OCI-LY1 (cell line): ENCODE data around the gene DENND1A.

ENCODE experiments used
- H2AFZ ChIP-seq: fragments of 200-600 bp; sonication (generic), shearing (Covaris generic); 2 replicates; pipeline ENCODE4 v1.6.0; 2014; ENCODE audit warnings: antibody characterized with exemption, mild to moderate bottlenecking, low read length
- H3F3A ChIP-seq: fragments of 200-600 bp; sonication (generic), shearing (Covaris generic); 2 replicates; pipeline ENCODE4 v1.6.0; 2014; ENCODE audit warnings: mild to moderate bottlenecking, antibody characterized with exemption, low read length, moderate library complexity; ENCODE audit not compliant: insufficient read depth
- H3K27ac ChIP-seq: fragments of 200-600 bp; sonication (generic); 2 replicates; pipeline ENCODE4 v1.5.1; 2014; ENCODE audit warnings: low read length, mixed run types, mild to moderate bottlenecking, low read depth; ENCODE audit not compliant: poor library complexity, severe bottlenecking
- H3K27me3 ChIP-seq: fragments of 200-600 bp; sonication (generic); 2 replicates; pipeline ENCODE4 v1.6.0; 2014; ENCODE audit warnings: antibody characterized with exemption, mild to moderate bottlenecking, low read length, moderate library complexity; ENCODE audit not compliant: insufficient read depth
- H3K36me3 ChIP-seq: fragments of 200-600 bp; sonication (generic); 2 replicates; pipeline ENCODE4 v1.6.1; 2014; ENCODE audit warnings: mild to moderate bottlenecking, antibody characterized with exemption, low read length, moderate library complexity, mixed read lengths; ENCODE audit not compliant: insufficient read depth
- H3K4me1 ChIP-seq: fragments of 200-600 bp; sonication (generic); 2 replicates; pipeline ENCODE4 v1.5.1; 2014; ENCODE audit warnings: mild to moderate bottlenecking, low read length, moderate library complexity; ENCODE audit not compliant: insufficient read depth, severe bottlenecking
- H3K4me2 ChIP-seq: fragments of 200-600 bp; sonication (generic), shearing (Covaris generic); 2 replicates; pipeline ENCODE4 v1.6.1; 2014; ENCODE audit warnings: low read length
- H3K4me3 ChIP-seq: fragments of 200-600 bp; sonication (generic); 2 replicates; pipeline ENCODE4 v1.5.1; 2014; ENCODE audit warnings: low read length, low read depth, mild to moderate bottlenecking, mixed read lengths; ENCODE audit not compliant: poor library complexity, severe bottlenecking
- H3K79me2 ChIP-seq: fragments of 200-600 bp; shearing (Covaris generic); 2 replicates; pipeline ENCODE4 v1.6.1; 2016; ENCODE audit warnings: mixed run types, low read length, mixed read lengths; ENCODE audit not compliant: insufficient read depth
- H3K9ac ChIP-seq: fragments of 200-600 bp; sonication (generic), shearing (Covaris generic); 2 replicates; pipeline ENCODE4 v1.6.1; 2014; ENCODE audit warnings: mild to moderate bottlenecking, low read length, mixed read lengths
- H3K9me2 ChIP-seq: fragments of 200-600 bp; sonication (generic), shearing (Covaris generic); 2 replicates; pipeline ENCODE4 v1.6.1; 2014; ENCODE audit warnings: low read depth, mild to moderate bottlenecking, low read length, mixed read lengths
- H3K9me3 ChIP-seq: fragments of 200-600 bp; shearing (Covaris generic); 2 replicates; pipeline ENCODE4 v1.6.1; 2014; ENCODE audit warnings: low read length, mixed read lengths
- H4K20me1 ChIP-seq: fragments of 200-600 bp; sonication (generic), shearing (Covaris generic); 2 replicates; pipeline ENCODE4 v1.6.0; 2016; ENCODE audit warnings: mild to moderate bottlenecking, low read length; ENCODE audit not compliant: insufficient read depth
- EZH2 ChIP-seq: fragments of 200-600 bp; sonication (generic), shearing (Covaris generic); IDR thresholded peaks from 2 replicates; pipeline ENCODE4 v1.8.0; 2017; ENCODE audit warnings: borderline replicate concordance, mixed run types, mild to moderate bottlenecking, antibody characterized with exemption, low read length, moderate library complexity, mixed read lengths
- TF ChIP-seq, protein P1 (sequence below): fragments of 200-600 bp; sonication (generic), shearing (Covaris generic); IDR thresholded peaks from 2 replicates; pipeline ENCODE4 v1.5.1; 2017; ENCODE audit warnings: mild to moderate bottlenecking, antibody characterized with exemption, low read length, moderate library complexity, mixed read lengths

Gene DENND1A

DNA sequence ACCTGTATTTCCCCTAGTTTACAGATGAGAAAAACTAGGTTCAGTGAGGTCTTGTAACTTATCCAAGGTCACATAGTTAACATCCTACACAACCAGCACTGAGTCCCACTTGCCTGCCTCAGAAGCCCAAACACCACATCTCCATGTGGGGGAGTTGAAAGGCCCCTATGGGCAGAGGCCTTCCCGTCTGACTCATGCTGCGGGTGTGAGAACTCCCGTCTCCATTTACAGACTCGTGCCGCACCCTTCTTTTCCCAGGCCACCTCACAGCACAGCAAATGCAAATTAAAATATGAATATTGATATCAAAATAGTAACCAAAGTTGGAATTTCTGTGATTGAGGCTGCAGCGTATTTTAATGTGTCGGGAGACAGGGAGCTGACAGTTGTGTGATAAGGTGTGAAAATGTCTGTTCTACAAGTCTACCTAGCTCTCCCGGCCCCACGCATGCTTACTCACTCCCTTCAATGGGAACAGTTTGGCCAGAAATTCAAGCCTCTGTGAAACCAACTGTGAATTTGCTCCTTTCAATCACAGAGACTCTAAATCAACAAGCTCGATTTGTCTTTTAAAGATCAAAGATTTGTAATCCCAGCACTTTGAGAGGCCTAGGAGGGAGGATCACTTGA, 483.8 kb downstream of the DENND1A start:
- H3K9me2 ChIP-seq = no peaks in the 10 kb centered on the region
- H3K4me1 ChIP-seq = no peaks in the 10 kb centered on the region
- H3K36me3 ChIP-seq = no peaks in the 10 kb centered on the region
- H3K9me3 ChIP-seq = no peaks in the 10 kb centered on the region
- H2AFZ ChIP-seq = no peak overlapping the region
- H3K79me2 ChIP-seq = no peaks in the 10 kb centered on the region
- H3K27ac ChIP-seq = no peak overlapping the region
- no peak overlapping the region for H3K4me2 ChIP-seq
- H3F3A ChIP-seq = no peaks in the 10 kb centered on the region
- no peak overlapping the region for H3K9ac ChIP-seq
- H3K4me3 ChIP-seq = no peak overlapping the region
- H4K20me1 ChIP-seq = no peaks in the 10 kb centered on the region
- H3K27me3 ChIP-seq = no peaks in the 10 kb centered on the region
- TF ChIP-seq EZH2 = no peak
- TF ChIP-seq, protein P1, sequence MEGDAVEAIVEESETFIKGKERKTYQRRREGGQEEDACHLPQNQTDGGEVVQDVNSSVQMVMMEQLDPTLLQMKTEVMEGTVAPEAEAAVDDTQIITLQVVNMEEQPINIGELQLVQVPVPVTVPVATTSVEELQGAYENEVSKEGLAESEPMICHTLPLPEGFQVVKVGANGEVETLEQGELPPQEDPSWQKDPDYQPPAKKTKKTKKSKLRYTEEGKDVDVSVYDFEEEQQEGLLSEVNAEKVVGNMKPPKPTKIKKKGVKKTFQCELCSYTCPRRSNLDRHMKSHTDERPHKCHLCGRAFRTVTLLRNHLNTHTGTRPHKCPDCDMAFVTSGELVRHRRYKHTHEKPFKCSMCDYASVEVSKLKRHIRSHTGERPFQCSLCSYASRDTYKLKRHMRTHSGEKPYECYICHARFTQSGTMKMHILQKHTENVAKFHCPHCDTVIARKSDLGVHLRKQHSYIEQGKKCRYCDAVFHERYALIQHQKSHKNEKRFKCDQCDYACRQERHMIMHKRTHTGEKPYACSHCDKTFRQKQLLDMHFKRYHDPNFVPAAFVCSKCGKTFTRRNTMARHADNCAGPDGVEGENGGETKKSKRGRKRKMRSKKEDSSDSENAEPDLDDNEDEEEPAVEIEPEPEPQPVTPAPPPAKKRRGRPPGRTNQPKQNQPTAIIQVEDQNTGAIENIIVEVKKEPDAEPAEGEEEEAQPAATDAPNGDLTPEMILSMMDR = no peak

DNA sequence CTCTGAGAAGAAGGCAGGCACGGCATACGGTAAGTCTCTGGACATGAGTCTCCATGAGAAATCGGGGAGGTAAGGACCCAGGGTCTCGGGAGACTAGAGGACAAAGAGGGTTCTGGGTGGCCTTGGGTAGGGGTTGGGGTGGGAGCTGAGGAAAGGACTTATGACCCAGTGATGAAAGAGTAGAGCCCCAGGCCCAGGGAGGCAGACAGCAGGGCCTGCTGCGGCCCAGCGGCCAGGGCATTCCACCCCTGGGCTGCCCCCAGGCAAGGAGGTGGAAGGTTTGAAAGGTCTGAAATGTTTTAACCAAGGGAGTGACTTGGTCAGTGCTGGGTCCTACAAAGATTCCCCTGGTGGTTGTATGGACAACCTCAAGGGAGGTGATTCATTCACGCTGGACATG, 484.8 kb downstream of the DENND1A start:
- TF ChIP-seq EZH2 = no peak
- TF ChIP-seq, protein P1 = no peak
- H3K4me3 ChIP-seq = no peak overlapping the region
- H4K20me1 ChIP-seq = no peaks in the 10 kb centered on the region
- no peaks in the 10 kb centered on the region for H3K27me3 ChIP-seq
- H3K4me2 ChIP-seq = no peak overlapping the region
- H3K9me2 ChIP-seq = no peaks in the 10 kb centered on the region
- H3K4me1 ChIP-seq = no peaks in the 10 kb centered on the region
- no peaks in the 10 kb centered on the region for H3K79me2 ChIP-seq
- no peak overlapping the region for H3K27ac ChIP-seq
- H2AFZ ChIP-seq = no peak overlapping the region
- H3K36me3 ChIP-seq = no peaks in the 10 kb centered on the region
- H3K9me3 ChIP-seq = no peaks in the 10 kb centered on the region
- no peak overlapping the region for H3K9ac ChIP-seq
- H3F3A ChIP-seq = no peaks in the 10 kb centered on the region

DNA sequence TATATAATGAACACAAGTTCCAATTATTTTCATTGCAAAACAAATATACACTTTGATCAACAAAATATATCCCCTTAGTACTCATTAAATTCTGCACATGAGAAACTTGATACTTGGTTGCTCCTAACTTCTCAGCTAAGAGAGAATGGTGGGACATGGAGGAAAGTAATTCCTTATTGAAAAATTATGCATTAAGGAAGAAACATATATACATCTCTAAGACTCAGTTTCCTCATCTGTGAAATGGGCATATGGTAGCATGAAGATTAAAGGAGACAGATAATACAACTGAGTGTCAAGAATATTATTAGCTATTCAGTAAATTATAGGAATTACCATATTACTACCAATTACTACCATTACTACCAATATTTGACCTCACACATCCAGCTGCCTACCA, 488.2 kb downstream of the DENND1A start:
- TF ChIP-seq EZH2 = no peak
- TF ChIP-seq, protein P1 = no peak

More for the DNA sequence above, 488.2 kb downstream of the DENND1A start:
- no peaks in the 10 kb centered on the region for H3K79me2 ChIP-seq
- no peaks in the 10 kb centered on the region for H3K9me3 ChIP-seq
- no peak overlapping the region for H3K27ac ChIP-seq
- no peaks in the 10 kb centered on the region for H3K9me2 ChIP-seq
- H3K4me1 ChIP-seq = no peaks in the 10 kb centered on the region
- no peak overlapping the region for H3K4me2 ChIP-seq
- H3K36me3 ChIP-seq = no peaks in the 10 kb centered on the region
- no peak overlapping the region for H3K9ac ChIP-seq
- H2AFZ ChIP-seq = no peak overlapping the region
- no peaks in the 10 kb centered on the region for H4K20me1 ChIP-seq
- H3K4me3 ChIP-seq = no peak overlapping the region
- no peaks in the 10 kb centered on the region for H3K27me3 ChIP-seq
- no peaks in the 10 kb centered on the region for H3F3A ChIP-seq
